Neural cell (in vitro differentiated cells): ENCODE measurements around the gene GATC. TPM values are rescaled to one million over a fixed set of nuclear protein-coding genes. Genes with fewer than 3 reads are reported as not detected.

Source experiments
- H2AFZ ChIP-seq: fragments of 200-600, 300-800 bp; sonication (generic), shearing (Covaris generic); 2 replicates; pipeline ENCODE4 v1.6.0; 2014; ENCODE audit warnings: low read depth, mild to moderate bottlenecking, antibody characterized with exemption, low read length, moderate library complexity
- H3F3A ChIP-seq: fragments of 200-600 bp; shearing (Covaris generic); 2 replicates; pipeline ENCODE4 v1.6.1; 2016; ENCODE audit warnings: mild to moderate bottlenecking, moderate library complexity, mixed read lengths, antibody characterized with exemption, low read length; ENCODE audit not compliant: insufficient read depth, poor library complexity, severe bottlenecking
- H3K27ac ChIP-seq: fragments of 200-600, 300-800 bp; sonication (generic), shearing (Covaris generic); 2 replicates; pipeline ENCODE4 v1.5.1; 2014; ENCODE audit warnings: mild to moderate bottlenecking, low read length, moderate library complexity
- H3K27me3 ChIP-seq: fragments of 300-800, 200-600 bp; sonication (generic), shearing (Covaris generic); 2 replicates; pipeline ENCODE4 v1.6.0; 2014; ENCODE audit warnings: mild to moderate bottlenecking, low read depth, low read length, moderate library complexity; ENCODE audit not compliant: insufficient read depth
- H3K36me3 ChIP-seq: fragments of 300-800, 200-600 bp; sonication (generic), shearing (Covaris generic); 2 replicates; pipeline ENCODE4 v1.5.1; 2014; ENCODE audit warnings: mild to moderate bottlenecking, antibody characterized with exemption, low read length, moderate library complexity; ENCODE audit not compliant: insufficient read depth
- H3K4me2 ChIP-seq: fragments of 300-800, 200-600 bp; sonication (generic), shearing (Covaris generic); 2 replicates; pipeline ENCODE4 v1.6.0; 2014; ENCODE audit warnings: mild to moderate bottlenecking, low read length
- H3K4me3 ChIP-seq: fragments of 300-800, 200-600 bp; sonication (generic), shearing (Covaris generic); 2 replicates; pipeline ENCODE4 v1.5.1; 2014; ENCODE audit warnings: mild to moderate bottlenecking, low read length, moderate library complexity
- H3K79me2 ChIP-seq: fragments of 200-600 bp; shearing (Covaris generic); replicated peaks from 2 replicates; pipeline ENCODE4 v1.6.0; 2014; ENCODE audit warnings: mild to moderate bottlenecking, low read length, moderate library complexity; ENCODE audit not compliant: insufficient read depth
- H3K9ac ChIP-seq: fragments of 300-800, 200-600 bp; sonication (generic), shearing (Covaris generic); 2 replicates; pipeline ENCODE4 v1.6.1; 2016; ENCODE audit warnings: mild to moderate bottlenecking, low read length, mixed read lengths
- H3K9me2 ChIP-seq: fragments of 200-600 bp; shearing (Covaris generic); 2 replicates; pipeline ENCODE4 v1.6.1; 2016; ENCODE audit warnings: mild to moderate bottlenecking, low read length, mixed read lengths; ENCODE audit not compliant: insufficient read depth
- H3K9me3 ChIP-seq: fragments of 200-600, 300-800 bp; sonication (generic), shearing (Covaris generic); 2 replicates; pipeline ENCODE4 v1.6.1; 2016; ENCODE audit warnings: mild to moderate bottlenecking, mixed run types, low read length, moderate library complexity, mixed read lengths
- H4K20me1 ChIP-seq: fragments of 200-600 bp; shearing (Covaris generic); 2 replicates; pipeline ENCODE4 v1.6.1; 2016; ENCODE audit warnings: mild to moderate bottlenecking, mixed run types; ENCODE audit not compliant: insufficient read depth
- CTCF ChIP-seq: fragments of 450-650 bp; IDR thresholded peaks from 2 replicates; pipeline ENCODE4 v1.5.1; 2014; ENCODE audit warnings: antibody characterized with exemption, mild to moderate bottlenecking, moderate library complexity; ENCODE audit not compliant: poor library complexity, severe bottlenecking
- EP300 ChIP-seq: fragments of 450-650 bp; conservative IDR thresholded peaks from 2 replicates; pipeline ENCODE4 v1.6.1; 2014; ENCODE audit warnings: antibody characterized with exemption, mild to moderate bottlenecking, moderate library complexity; ENCODE audit not compliant: poor library complexity, severe bottlenecking
- EZH2 ChIP-seq: fragments of 200-600, 300-800 bp; shearing (Covaris generic), sonication (generic); IDR thresholded peaks from 2 replicates; pipeline ENCODE4 v1.6.1; 2014; ENCODE audit warnings: antibody characterized with exemption, low read length, borderline replicate concordance, mild to moderate bottlenecking; ENCODE audit not compliant: insufficient read depth, poor library complexity, severe bottlenecking
- MXI1 ChIP-seq: fragments of 450-650 bp; conservative IDR thresholded peaks from 2 replicates; pipeline ENCODE4 v1.6.1; 2014; ENCODE audit warnings: antibody characterized with exemption, mild to moderate bottlenecking; ENCODE audit not compliant: poor library complexity, severe bottlenecking
- POLR2AphosphoS5 ChIP-seq: IDR thresholded peaks from 2 replicates; pipeline ENCODE4 v1.6.1; 2012
- RAD21 ChIP-seq: fragments of 450-650 bp; conservative IDR thresholded peaks from 2 replicates; pipeline ENCODE4 v1.6.1; 2014; ENCODE audit warnings: antibody characterized with exemption, mild to moderate bottlenecking, moderate library complexity
- SMC3 ChIP-seq: fragments of 450-650 bp; conservative IDR thresholded peaks from 2 replicates; pipeline ENCODE4 v1.6.1; 2014; ENCODE audit warnings: antibody characterized with exemption, mild to moderate bottlenecking, moderate library complexity; ENCODE audit not compliant: poor library complexity
- TAF1 ChIP-seq: IDR thresholded peaks from 2 replicates; pipeline ENCODE4 v1.6.1; 2012; ENCODE audit warnings: low read depth
- polyA plus RNA-seq: library from polyadenylated mRNA; depleted of rRNA; stranded (reverse); fragments of >200 nt; gene quantifications from 2 replicates; pipeline ENCODE4 v1.2.3, GENCODE V29; 2014
- TF ChIP-seq, protein P1 (sequence below): IDR thresholded peaks from 2 replicates; pipeline ENCODE4 v1.6.1; 2012; ENCODE audit warnings: borderline replicate concordance

GATC gene
- polyA plus RNA-seq, 1 donor from 2014 or later: 45.3 TPM

DNA sequence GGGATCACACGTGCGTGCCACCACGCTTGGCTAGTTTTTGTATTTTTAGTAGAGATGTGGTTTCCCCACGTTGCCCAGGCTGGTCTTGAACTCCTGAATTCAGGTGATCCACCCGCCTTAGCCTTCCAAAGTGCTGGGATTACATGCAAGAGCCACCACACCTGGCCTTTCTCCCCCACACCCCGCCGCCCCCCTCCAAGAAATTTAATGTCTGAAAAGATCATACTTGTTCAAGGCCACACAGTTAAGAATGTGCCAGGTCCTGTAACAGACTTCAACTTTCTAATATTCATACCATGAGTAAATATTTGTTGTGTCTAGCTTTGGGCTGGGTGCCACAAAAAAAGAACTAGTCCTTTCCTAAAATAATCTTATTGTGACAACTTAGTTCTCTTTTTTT, 9.1 kb downstream of the GATC start:
- no peaks in the 10 kb centered on the region for H3F3A ChIP-seq
- no peak overlapping the region for H2AFZ ChIP-seq
- H4K20me1 ChIP-seq: no peaks in the 10 kb centered on the region
- no peaks in the 10 kb centered on the region for H3K27me3 ChIP-seq
- H3K4me2 ChIP-seq: no peak overlapping the region
- no peaks in the 10 kb centered on the region for H3K9me2 ChIP-seq
- H3K9ac ChIP-seq: no peak overlapping the region
- no peaks in the 10 kb centered on the region for H3K9me3 ChIP-seq
- TF ChIP-seq, protein P1, sequence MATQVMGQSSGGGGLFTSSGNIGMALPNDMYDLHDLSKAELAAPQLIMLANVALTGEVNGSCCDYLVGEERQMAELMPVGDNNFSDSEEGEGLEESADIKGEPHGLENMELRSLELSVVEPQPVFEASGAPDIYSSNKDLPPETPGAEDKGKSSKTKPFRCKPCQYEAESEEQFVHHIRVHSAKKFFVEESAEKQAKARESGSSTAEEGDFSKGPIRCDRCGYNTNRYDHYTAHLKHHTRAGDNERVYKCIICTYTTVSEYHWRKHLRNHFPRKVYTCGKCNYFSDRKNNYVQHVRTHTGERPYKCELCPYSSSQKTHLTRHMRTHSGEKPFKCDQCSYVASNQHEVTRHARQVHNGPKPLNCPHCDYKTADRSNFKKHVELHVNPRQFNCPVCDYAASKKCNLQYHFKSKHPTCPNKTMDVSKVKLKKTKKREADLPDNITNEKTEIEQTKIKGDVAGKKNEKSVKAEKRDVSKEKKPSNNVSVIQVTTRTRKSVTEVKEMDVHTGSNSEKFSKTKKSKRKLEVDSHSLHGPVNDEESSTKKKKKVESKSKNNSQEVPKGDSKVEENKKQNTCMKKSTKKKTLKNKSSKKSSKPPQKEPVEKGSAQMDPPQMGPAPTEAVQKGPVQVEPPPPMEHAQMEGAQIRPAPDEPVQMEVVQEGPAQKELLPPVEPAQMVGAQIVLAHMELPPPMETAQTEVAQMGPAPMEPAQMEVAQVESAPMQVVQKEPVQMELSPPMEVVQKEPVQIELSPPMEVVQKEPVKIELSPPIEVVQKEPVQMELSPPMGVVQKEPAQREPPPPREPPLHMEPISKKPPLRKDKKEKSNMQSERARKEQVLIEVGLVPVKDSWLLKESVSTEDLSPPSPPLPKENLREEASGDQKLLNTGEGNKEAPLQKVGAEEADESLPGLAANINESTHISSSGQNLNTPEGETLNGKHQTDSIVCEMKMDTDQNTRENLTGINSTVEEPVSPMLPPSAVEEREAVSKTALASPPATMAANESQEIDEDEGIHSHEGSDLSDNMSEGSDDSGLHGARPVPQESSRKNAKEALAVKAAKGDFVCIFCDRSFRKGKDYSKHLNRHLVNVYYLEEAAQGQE: no peak
- TF ChIP-seq EZH2 (no peak), SMC3 (no peak), MXI1 (no peak), CTCF (no peak), EP300 (no peak), TAF1 (no peak), POLR2AphosphoS5 (no peak), RAD21 (no peak)
- H3K4me3 ChIP-seq: no peak overlapping the region
- H3K27ac ChIP-seq: no peak overlapping the region
- no peaks in the 10 kb centered on the region for H3K36me3 ChIP-seq
- H3K79me2 ChIP-seq: peaks cover 4% of the 10 kb centered on the region

DNA sequence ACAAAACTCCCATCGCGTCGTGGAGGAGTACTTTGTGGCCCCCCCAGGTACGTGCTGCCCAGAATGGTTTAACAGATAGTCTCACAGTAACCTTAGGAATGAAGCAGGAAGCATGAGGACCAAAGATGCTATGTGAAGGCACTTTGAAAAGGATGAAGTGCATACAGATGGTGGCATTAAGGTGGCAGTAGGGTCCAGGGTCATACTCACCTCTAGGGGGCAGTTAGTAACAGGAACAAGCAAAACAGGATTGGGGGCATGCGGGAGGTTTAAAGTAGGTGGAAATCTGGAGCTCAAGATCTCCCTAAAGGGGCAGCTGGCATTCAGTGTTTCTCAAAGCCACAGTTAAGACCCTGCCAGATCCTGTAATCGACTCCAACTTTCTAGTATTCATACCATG, 10.9 kb downstream of the GATC start:
- Histone ChIP-seq H2AFZ (no peak overlapping the region), H3F3A (no peaks in the 10 kb centered on the region), H3K27ac (no peak overlapping the region), H4K20me1 (no peaks in the 10 kb centered on the region), H3K4me3 (no peak overlapping the region), H3K4me2 (no peak overlapping the region), H3K9me3 (no peaks in the 10 kb centered on the region), H3K36me3 (no peaks in the 10 kb centered on the region), H3K9ac (no peak overlapping the region), H3K27me3 (no peaks in the 10 kb centered on the region), H3K9me2 (no peaks in the 10 kb centered on the region), H3K79me2 (no peaks in the 10 kb centered on the region)
- TF ChIP-seq CTCF: peak; percentile 32
- no peak for TF ChIP-seq POLR2AphosphoS5
